KG1 (cell line): Measurements from ENCODE around the gene PPP1R9B.

Source experiments
- DNase-seq: peaks from one replicate; lab custom pipeline; 2025; lab: John Stamatoyannopoulos, UW

The PPP1R9B gene

DNA sequence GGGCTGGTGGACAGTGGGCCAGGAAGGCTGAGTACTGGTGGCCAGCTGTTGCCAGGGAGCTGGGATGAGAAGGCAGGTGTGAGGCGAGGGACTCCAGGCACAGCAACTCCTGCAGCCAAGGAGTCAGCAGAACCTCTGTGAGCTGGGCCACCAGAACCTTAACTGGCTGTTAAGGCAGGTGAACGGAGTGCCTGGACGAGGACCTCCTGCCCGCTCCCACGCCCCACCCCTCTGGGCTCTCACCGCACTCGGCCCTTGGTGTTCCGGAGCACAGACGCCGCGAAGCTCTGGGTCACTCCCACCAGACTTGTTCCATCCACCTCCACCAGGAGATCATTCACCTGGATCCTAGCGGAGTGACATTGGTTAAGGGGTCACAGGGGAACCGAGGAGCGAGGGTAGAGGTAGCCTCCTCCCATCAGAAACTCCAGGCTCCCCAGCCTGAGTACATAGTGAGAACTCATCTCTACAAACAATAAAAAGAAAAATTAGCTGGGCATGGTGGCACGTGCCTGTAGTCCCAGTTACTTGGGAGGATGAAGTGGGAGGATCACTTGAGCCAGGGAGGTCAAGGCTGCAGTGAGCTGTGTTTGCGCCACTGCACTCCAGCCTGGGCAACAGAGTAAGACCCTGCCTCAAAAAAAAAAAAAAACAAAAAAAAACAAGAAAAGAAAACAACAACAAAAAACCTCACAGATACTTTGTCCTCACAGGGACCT is 9.3 kb downstream of the PPP1R9B start:
- no peak for DNase-seq

DNA sequence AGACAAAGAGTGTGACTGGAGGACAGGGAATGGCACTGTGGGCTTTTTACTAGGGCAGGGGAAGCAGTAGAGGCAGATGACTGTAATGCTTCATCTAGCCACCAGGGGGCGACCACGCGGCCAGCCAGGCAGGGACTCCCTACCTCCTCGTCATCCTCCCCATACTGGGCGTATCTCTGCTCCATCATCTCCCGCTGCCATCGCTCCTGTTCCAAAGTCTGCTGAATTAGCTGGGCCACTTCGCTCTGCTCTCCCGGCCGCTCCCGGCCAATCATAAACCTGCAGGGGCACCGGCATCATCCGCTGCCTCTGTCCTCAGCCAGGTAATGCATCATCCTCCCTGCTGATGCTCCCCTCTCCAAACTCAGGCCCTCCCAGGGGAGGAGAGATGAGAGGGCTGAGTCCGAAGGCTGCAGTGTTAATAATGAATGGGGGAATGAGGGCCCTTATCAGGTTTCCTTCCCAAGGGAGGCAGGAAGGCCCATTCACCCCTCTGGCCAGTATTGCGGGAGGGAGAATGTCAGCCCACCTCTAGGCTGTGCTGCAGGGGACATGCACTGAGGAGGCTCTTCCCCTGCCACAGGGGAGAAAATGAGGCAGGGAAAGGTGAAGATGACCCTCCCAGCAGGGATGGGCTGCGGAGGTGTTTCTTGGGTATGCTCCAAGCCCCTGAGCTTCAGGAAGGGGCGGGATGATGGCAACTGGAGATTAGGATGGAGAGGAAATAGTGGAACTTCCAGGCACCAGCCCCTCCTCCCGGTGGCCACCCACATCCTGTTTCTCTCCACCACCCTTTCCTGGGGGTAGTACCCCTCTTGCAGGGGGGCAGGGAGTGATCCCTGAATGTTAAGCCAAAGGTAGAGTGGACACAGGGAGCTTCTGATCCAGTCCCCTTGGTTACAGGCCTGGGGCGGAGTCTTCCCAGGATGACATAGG is 10.3 kb downstream of the PPP1R9B start:
- DNase-seq: peak; percentile 40

DNA sequence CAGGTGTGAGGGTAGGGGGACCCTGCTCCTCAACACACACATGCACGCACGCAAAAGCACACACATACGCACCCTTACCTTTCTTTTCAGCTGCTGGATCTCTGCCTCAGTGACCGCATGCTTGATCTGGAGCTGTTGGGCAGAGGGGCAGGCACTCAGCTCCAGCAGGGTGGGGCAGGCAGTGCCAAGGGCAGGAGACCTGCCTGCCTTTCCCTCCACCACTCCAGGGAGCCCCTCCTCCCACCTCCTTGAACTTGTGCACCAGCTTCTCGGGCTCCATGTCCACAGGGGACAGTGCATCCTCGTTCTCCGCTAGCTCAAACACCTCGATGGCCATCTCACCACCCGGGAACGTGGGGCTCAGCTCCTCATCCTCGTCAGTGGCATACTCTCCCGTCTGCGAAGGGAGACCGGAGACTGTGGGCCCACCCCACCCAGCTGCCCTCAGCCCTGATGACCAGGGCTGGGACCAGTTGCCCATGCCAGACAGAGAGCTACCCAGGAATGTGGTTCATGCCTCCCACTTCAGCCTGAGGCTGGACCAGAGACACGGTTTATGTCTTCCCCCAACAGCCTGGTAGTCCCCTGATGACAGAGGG is 11.2 kb downstream of the PPP1R9B start:
- DNase-seq: no peak

DNA sequence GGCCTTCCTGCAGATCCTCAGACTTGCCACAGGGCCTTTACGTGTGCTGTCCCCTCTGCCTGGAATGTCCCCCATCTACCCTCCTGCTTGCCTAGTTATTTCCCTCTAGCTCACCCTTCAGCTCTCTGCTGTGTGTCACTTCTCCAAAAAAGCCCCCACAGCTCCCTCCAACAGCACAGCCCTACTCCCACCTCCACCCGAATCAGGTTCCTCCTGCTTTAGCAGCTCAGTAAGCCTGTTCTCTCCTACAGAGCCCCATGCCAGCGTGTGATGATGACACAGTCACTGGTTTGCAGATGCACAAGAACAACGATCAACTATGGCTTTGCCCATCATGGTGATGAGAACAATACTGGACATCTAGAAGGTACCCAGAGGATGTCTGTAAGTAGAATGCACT is 13.4 kb downstream of the PPP1R9B start:
- no peak for DNase-seq

DNA sequence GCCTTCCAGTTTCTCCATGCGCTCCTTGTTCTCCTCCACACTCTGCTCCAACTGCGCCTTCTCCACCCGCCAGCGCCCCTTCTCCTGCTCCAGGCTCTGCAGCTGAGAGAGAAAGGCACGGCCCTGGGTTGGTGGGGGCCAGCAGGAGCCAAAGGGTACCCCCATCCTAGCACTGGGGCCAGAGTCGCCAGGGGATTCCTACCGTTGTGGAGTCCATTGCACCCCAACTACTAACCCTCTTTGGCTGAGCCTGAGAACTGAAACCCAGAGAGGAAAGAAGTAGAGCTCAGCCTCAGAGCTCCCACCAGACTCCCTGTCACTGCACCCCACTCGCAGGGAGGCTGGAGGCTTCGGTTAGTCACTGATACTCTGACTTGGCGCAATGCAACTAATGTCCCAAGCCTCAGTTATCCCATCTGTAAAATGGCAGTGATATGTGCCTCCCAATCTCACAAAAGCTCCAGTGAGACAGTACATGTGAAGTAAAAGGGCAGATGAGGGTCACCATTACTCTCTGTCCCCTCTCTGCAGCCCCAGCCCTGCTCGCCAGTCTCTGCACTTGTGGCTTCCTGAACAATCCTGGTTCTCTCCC is 14.3 kb downstream of the PPP1R9B start:
- no peak for DNase-seq

DNA sequence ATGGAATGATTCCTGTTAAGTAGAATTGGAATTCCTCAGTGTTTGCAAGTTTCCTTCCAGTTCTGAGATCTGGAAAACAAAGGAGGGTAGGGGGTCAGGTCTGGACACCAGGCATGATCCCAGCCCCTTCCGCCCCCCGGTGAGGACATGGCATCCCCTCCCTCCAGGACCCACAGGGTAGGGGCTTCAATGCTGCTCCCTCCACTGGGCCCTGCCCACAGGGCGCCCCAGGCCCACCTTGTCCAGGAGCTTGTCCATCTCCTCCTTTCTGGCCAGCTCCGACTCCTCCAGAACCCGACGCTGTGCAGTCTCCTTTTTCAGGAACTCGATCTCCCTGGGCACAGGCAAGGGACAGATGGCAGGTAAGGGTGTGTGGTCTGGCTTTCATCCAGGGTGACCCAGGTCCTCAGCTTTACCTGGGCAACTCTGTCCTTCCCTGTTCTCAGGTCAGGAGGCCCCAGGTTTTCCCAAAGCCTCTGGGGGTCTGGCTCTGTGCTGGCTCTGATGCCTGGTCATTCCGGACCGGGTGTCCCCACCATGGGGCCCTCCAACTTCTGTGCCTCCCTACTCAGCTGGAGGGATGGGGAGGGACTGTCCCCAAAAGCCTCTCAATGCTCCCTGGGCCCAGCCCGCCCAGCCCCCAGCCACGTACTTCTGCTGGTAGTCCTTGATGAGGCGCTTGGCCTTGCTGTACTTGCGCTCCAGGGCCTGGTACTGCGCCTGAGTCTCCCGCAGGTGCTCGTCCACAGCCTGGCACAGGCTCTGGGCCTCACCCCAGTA is 15.0 kb downstream of the PPP1R9B start:
- no peak for DNase-seq

DNA sequence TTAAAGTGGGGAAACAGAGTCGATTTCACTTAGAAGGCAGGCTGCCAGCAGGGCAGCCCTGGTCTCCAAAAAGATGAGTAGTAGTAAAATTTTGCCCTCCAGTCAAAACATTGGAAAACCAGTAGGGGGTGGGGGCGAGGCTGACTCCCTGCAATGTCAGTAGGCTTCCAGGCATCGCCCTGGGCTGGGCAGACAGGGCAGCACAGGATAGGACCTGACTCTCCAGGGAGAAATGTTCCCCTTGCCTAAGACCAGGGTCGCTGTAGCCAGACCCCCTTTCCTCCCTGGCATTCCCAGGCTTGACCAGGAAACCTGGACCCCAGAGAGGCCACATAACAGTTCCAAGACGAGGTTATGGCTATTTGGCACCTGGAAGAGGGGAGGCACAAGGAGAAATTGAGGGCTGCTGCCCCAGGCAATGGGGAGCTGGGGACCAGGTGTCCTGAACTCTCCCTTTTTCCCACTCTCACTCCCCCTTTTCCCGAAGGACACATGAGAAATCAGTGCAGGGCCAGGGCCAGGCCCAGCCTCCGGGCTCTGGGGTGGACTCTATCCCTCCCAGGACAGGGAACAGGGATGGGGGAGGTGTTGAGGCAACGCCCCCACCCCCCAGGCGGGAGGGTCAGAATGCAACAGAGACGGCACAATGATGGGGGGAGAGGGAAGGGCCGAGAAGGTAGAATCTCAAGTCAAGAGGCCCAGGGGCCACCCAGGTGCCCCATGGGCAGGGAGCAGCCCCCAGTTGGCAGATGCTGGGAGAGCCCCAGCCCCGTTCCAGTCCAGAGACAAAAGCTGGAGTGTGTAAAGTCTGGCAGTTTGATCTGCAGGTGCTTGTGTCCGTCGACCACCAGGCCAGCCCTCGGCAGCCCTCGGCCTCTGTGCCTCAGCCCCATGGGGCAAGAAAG is 16.0 kb downstream of the PPP1R9B start:
- no peak for DNase-seq

DNA sequence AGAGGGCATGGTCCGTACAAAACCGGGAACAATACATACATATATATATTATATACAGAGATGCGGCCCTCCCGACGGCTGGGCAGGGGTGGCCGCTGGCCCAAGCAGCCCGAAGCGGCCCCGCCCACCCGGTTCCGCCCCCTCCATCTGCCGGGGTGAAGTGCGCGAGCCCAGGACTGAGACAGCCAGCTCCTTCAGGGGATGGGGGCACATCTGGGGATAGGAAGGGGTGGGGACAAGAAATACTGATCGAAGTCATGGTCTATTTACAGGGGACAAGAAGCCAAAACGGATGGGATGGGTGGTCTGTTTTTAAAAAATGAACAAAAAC is 16.7 kb downstream of the PPP1R9B start:
- DNase-seq: no peak

DNA sequence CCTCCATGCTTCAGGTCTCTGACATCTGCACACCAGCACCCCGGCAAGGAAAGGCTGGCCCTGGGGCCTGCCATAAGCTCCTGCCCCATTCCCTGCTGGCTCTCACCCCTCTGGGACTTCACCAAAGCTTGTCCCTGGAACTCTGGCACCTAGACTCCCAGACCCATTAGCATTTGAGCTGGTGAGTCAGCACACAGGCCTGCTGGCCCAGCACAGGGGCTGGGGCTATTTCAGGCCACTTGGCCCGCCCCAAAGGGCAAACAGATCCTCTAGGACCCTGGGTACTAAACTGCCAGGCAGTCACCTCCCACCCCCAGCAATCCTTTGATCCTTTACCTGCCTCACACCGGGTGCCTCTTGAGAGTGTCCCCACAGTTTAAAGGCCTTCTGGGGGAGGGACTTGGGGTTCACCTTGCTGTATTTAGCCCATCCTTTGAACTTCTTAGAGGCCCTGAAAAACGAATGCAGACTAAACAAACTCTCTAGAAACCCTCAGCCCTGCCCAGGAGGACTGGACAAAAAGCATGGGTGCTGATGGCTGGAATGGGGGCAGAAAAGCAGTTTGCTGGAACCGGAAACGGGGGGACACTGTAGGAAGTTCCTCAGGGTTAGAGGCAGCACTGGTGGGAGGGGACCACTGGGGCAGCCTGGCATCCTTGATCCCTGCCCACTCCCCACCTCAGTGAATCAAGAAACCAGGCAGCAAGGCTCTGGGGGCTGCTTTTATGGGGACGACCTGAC is 17.3 kb downstream of the PPP1R9B start:
- DNase-seq: no peak

DNA sequence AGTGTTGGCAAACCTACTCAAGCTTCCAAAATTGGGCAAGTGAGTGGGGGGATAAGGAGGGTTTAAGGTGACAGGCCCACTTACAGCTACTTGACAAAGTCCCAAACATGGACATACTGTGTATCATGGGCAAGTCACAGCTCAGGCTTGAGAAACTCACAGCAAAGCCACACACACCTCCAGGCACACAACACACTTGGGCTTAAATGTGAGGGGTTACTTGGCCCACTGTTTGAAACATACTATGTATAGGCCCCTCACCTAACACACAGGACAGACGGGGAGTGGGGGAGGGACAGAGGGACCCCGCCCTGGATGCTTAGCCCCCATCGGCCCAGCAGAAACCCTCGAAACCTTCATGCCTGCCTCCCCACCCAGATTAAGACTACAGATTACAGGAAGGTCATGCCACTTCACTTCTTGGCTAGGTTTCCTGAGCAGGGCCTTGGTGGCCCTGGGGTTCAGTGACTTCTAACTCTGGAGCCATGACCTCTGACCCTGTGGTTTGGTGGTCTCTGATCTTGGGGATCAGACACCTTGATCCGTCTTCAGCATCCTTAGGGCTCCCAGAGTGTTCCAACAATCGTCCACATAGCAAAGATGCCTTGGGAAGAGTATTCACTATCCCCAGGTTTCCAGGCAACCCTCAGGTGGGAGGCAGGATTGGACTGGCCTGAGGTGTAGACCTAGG is 18.2 kb downstream of the PPP1R9B start:
- DNase-seq: no peak

DNA sequence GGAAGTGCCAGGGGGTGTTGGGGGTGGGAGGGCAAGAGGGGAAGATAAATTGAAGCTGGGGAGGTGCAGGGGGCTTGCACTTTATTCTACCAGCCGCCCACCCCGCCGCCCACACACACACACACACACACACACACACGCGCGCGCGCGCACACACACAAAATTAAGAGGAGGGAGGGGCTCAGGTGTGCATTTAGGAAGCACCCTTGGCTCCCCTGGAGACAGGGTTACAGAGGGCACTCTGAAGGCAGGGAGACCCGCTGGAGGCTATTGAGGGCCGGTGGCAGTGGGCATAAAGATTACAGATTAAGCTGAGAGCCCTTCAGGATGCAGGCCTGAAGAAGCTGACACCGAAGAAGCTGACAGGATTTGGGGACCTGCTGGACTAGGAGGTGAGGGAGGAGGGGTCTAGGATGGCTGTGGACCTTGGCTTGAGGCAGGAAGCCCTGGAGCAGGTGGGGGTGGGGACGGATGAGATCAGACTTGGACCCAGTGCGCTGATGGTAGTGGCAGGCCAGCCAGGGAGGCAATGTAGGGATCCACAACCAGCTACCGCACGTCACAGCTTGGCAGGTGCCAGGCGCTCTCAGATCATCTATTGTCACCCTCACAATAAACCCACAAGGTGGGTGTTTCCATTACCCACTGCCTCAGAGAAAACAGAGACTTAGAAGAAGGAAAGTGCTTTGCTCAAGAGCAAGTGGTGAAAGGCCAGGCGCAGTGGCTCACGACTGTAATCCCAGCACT is 19.7 kb downstream of the PPP1R9B start:
- DNase-seq: no peak

DNA sequence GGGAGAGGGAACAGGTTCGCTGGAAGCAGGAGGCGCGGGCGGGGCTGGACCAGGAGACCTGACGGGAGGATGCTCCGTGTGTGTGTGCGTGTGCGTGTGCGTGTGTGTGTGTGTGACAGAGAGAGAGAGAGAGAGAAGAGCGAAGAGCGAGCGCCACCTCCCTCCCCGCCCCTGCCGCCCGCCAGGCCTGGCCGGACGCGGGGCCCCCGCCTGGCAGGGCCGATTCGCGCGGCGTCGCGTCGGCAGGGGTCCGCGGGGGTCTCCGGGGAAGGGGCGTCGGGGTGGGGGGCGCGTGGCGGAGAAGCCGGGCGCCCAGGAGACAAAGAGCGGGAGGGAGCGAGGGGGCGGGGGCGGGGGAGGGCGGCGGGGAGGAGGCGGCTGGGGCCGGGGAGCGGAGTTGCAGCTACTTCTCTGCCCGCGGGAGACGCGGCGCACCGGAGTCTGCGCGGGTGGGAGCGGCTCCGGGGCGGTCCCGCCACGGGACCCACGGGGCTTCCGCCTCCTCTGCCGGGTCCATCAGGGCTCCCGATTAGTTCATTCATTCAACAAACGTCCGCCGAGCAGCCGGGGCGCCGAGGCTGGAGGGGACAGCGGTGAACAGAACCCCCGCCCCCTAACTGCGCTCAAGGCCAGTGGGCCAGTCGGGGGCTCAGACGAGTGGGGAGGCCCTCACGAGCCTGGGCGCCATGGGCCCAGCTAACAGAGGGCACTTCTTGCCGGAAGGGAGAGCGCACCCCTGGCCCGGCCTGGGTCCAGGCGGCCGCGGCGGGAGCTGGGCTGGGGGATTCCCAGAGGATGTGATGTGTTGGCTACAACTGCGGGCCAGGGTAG is 20.5 kb downstream of the PPP1R9B start, which contains the start of gene SAMD14:
Gene SAMD14 (minus strand): TSS at position 433 of the 831 bp plus-strand sequence. CDS start 5,201 bp downstream, outside the sequence.
- no peak for DNase-seq

DNA sequence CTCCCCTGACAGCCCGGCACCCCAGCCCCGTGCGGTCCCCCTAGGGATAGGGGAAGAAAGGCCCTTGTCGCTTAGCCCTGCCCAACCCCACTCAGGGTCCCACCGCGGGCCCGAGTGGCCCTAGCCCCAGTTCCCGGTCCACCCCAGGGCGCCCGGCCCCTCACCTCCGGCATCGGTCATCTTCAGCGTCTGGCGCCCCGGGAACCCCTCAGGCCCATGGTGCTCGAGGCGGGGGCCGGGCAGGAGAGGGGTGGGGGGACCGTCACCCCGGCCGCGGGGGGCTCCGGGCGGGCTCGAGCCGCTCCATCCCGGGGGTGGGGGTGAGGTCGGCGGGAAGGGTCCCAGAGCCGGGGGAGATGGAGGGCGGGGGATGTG is 21.1 kb downstream of the PPP1R9B start:
- no peak for DNase-seq

DNA sequence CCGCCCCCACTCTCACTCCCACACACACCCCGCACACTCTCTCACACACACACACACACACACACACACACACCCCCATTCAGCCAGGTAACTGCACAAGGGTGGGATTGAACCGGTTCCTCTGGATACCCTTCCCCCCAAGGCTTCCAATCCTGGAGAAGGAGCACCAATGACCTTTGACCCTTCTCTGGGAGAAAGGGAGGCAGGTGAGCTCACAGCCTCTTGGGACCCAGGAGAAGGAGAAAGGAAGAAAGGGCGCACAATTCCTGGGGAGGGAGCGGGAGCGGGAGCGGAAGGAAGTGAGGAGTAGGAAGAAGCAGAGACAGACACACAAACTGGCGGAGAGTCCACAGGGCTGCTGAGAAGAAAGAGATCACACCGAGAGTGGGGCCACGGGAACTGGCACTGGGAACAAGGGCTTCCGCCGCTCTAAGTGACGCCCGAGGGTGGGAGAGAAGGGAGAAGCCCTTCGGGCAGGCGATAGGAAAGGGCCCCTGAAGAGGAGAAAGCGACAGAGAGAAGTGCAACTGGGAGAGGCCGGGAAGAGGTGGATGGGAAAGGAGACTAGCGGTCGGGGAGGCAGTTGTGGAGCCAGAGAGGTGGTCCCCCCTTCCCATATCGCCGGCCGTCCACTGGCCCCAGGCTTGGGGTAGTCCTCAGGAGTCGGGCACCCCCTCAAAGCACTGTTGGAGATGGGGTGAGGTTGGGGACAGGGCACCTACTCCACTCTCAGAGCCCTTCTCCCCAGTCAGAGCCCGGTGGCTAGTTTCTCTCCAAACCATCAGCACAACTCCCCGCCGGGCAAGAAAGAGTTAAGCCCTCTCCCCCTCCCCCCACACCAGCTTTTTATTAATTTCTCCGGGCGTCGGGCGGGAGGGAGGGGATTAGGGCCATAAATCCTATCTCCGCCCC is 21.8 kb downstream of the PPP1R9B start:
- DNase-seq: no peak

DNA sequence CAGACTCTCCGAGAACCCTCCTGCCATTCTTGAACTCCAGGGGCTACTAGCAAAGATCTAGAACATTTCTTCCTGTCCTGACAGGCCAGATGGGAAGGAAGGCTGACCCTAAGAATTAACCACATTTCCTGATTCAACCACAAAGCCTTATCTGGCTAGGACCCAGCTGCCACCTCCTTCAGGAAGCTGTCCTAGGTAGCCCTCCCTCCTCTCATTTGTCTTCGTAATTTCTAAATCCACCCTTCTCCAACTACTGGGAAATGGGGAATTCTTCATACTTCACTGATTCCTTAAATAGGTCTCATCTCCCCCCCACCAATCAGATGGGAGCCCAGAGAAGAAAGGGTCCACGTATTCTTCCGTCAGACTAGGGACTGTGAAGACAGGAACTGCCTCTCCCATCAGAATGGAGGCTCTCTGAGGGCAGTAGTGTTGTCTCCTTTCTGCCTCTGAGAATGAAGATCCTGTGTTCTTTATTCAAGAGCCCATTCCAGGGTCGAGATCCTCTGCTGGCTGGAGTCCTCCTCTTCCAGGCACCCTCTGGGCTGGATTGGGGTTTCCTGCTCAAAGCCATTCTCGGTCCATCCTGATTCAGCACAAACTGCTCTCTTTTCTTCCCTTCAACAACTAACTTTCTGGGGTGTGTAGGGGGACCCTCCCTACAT is 22.6 kb downstream of the PPP1R9B start:
- DNase-seq: no peak

DNA sequence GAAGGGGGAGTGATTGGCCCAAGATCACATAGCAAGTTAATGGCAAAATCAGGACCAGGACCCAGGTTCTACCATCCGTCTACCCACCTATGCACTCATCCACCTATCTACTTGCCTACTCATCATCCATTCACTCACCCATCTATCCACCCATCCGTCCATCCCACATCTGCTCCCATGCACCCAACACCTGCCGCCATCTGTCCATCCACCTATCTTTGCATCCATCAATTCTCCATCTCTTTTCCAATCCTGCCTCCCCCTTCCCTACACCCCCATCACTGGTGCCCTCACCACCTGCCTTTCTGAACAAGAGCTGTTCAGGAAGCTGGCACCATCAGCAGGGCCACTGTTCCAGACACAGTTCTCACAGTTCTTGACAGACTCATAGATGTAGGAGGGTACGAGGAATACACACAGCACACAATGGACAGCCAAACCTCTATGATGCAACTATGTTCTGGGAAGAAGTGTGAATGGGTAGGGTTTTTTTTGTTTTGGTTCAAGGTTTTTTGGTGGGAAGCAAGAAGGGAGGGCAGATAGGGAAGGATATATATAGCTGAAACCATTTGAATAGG is 25.0 kb downstream of the PPP1R9B start:
- DNase-seq: no peak
